H1 (cell line): Measurements from ENCODE around the gene RNPEPL1. TPM values are rescaled to one million over a fixed set of nuclear protein-coding genes. Genes with fewer than 3 reads are reported as not detected.

Source experiments
- ATF3 ChIP-seq: IDR thresholded peaks from 2 replicates; pipeline ENCODE4 v1.6.1; 2011; ENCODE audit warnings: low read depth, mild to moderate bottlenecking, low read length; ENCODE audit not compliant: insufficient read depth
- CBX5 ChIP-seq: fragments of 300-800, 300-1000 bp; sonication (generic); IDR thresholded peaks from 2 replicates; pipeline ENCODE4 v1.7.1; 2016; ENCODE audit warnings: antibody characterized with exemption, low read length, low read depth
- SAP30 ChIP-seq: fragments of 300-600 bp; sonication (generic); IDR thresholded peaks from 2 replicates; pipeline ENCODE4 v1.7.1; 2012; ENCODE audit warnings: low read length, moderate library complexity, mild to moderate bottlenecking, inconsistent platforms; ENCODE audit not compliant: insufficient read depth, insufficient replicate concordance
- TAF7 ChIP-seq: optimal IDR thresholded peaks from 2 replicates; pipeline ENCODE3; 2011; ENCODE audit warnings: low read depth, mild to moderate bottlenecking, inconsistent platforms, low read length, moderate library complexity, borderline replicate concordance
- ZNF274 ChIP-seq: IDR thresholded peaks from 2 replicates; pipeline ENCODE4 v1.7.0; 2012; ENCODE audit warnings: low read length, borderline replicate concordance; ENCODE audit errors: extremely low read depth
- polyA plus RNA-seq, 7 experiments: library from polyadenylated mRNA; depleted of rRNA in 3 of 7; stranded (reverse) in 5 of 7; unstranded in 2 of 7; fragments of >200 nt in 5 of 7; fragments of 200-250 nt in 2 of 7; gene quantifications; 1 replicate in 5 of 7; 2 replicates in 1 of 7; 4 replicates in 1 of 7; pipeline versions ENCODE4 v1.2.1 to v1.2.3, GENCODE V29; 2011 to 2013; ENCODE audit warnings: missing spikeins in 2 of 7, mixed read lengths in 2 of 7
- total RNA-seq: library from RNA; stranded (reverse); fragmentation: NEBNext Ultra II Directional; extraction: Animal tissue kit (Norgen Biotek cat#: 25700); gene quantifications from 2 replicates; pipeline ENCODE4 v1.2.1, GENCODE V29; 2021

The RNPEPL1 gene
- total and polyA plus RNA-seq, 2 of the 8 experiments (the other 6 are each of a cell fraction or from before 2014, with no cell fraction given), result 9.0 to 11.3 TPM

- TF ChIP-seq ATF3 (no peak), CBX5 (no peak), ZNF274 (no peak), SAP30 (no peak), TAF7 (no peak)
These were observed 38.1 kb upstream of the RNPEPL1 start (continued) for GRCh38 chr2:240530181-240530580.
